ENCODE results near the gene SMU1.
A peak's percentile ranks its signal among the peaks of the same experiment; 100 is the strongest.

Gene SMU1

DNA sequence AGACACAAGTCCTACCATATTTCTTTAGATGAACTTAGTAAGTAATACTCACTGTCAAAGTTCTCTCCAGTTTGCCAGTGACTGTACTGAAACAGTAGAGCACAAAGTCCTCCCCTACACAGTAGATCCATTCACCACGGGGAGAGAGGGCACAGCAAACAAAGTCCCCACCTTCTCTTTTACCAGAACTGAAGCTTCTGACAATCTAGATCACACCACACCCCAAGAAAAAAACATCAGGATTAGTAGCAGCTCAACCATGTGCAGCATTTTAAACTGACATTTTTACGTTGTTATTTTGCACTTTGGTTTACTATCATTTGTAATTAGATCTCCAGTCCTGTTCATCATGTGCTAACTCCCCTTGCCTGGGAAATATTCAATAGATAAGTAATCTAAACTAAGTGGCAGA, 28.4 kb downstream of the SMU1 start:
- TF ChIP-seq, protein P1, sequence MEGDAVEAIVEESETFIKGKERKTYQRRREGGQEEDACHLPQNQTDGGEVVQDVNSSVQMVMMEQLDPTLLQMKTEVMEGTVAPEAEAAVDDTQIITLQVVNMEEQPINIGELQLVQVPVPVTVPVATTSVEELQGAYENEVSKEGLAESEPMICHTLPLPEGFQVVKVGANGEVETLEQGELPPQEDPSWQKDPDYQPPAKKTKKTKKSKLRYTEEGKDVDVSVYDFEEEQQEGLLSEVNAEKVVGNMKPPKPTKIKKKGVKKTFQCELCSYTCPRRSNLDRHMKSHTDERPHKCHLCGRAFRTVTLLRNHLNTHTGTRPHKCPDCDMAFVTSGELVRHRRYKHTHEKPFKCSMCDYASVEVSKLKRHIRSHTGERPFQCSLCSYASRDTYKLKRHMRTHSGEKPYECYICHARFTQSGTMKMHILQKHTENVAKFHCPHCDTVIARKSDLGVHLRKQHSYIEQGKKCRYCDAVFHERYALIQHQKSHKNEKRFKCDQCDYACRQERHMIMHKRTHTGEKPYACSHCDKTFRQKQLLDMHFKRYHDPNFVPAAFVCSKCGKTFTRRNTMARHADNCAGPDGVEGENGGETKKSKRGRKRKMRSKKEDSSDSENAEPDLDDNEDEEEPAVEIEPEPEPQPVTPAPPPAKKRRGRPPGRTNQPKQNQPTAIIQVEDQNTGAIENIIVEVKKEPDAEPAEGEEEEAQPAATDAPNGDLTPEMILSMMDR (IDR thresholded peaks at IDR 0.05; ENCODE audit: low read length, missing control alignments), result no peak
- no peak for DNase-seq (ENCODE audit: low read depth)
- H3K4me3 ChIP-seq (replicated peaks; ENCODE audit: low read depth, low read length), result no peak overlapping the region

DNA sequence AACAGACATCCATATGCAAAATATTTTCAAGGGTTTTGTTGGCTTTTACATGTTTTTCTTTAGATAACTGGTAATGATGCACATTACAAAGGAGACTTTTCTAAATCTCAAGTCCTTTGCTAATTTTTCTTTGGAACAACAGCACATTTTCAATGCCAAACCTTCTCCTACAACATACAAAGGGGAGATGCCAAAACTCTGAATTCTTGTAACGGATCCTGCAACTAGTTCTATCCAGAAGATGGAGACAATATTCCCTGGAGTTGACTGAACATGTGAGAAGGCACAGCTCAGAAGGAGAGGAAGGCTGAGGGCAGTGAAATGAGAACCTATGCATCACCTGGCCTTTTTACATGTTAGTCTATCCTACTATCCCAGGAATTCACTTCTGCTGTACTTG, 30.4 kb downstream of the SMU1 start:
- no peak overlapping the region for H3K4me3 ChIP-seq (replicated peaks; ENCODE audit: low read depth, low read length)
- DNase-seq (ENCODE audit: low read depth), result no peak
- TF ChIP-seq, protein P1 (IDR thresholded peaks at IDR 0.05; ENCODE audit: low read length, missing control alignments), result no peak

DNA sequence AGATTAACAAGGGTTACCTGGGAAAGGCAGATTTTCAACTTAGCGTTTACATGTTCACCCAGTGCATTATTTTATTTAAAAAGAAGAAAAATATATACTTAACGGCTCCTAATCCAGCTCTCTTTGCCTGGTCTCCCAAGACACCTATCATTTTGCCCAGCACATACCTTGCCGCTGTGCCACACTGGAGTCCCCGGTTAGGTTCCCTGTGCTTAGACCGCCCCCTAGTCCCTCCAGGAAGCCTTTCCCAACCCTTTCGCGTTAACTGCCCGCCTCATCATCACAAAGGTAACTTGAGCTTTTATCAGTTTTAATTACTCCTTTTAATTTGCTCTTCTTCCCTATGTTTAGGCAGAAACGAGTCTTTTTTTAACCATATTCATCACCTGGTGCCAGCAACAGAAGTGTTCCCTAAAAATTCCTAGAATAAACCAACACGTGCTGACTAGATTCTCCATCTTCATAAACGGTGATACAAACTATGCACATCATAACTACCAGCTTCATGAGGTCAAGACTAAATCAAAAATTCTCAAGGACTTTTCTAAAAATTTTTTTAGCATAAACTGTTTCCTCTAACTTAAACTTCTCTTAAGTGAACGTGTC, 31.7 kb downstream of the SMU1 start:
- TF ChIP-seq, protein P1 (IDR thresholded peaks at IDR 0.05; ENCODE audit: low read length, missing control alignments), result peak; percentile 19
- peak; percentile 22 for DNase-seq (ENCODE audit: low read depth)
- H3K4me3 ChIP-seq (replicated peaks; ENCODE audit: low read depth, low read length), result peak overlapping the region; percentile 65

DNA sequence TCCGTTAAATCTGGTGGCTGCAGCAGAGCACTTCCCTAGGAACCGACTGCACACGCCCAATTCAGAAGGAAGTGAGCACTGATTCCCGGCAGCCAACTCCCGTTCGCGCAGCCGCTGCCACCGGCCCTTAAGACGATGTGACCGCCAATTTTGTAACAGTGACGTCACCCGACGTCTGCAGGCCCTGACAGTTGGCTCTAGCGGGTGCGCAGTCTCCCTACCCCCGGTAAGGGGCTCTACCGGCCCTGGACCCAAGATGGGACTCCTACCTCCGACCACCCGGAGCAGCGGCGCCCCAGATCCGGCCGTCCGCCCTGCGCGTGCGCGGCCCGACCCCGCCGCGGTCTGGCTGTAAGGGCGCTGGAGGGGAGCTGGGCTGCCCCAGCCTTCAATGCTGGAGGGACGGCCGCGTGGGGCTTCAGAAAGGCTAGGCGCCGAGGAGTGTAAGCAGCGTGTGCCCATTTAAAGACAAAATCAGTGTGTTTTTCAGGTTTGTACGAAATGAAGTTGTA, 32.3 kb downstream of the SMU1 start:
- peak; percentile 94 for DNase-seq (ENCODE audit: low read depth)
- H3K4me3 ChIP-seq (replicated peaks; ENCODE audit: low read depth, low read length), result peak overlapping the region; percentile 65
- TF ChIP-seq, protein P1 (IDR thresholded peaks at IDR 0.05; ENCODE audit: low read length, missing control alignments), result no peak

DNA sequence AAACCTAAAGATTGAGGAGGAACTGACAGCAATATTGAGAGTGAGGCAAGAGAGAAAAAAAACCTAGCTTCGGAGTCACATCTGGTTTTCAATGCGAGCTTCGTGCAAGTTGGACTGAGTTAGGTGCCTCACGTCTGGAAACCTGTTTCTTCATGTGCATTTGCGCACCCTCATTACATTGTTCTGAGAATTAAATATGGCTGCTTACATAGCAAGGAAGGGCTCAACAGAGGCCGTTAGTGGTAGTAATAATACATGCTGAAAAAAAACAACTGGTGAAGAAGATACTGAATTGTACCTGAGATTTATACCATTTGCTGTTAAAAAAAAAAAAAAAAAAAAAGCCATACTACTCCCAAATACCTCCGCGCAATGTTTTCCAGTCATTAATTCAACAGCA, 32.8 kb downstream of the SMU1 start:
- peak overlapping the region; percentile 65 for H3K4me3 ChIP-seq (replicated peaks; ENCODE audit: low read depth, low read length)
- TF ChIP-seq, protein P1 (IDR thresholded peaks at IDR 0.05; ENCODE audit: low read length, missing control alignments), result no peak
- DNase-seq (ENCODE audit: low read depth), result no peak

DNA sequence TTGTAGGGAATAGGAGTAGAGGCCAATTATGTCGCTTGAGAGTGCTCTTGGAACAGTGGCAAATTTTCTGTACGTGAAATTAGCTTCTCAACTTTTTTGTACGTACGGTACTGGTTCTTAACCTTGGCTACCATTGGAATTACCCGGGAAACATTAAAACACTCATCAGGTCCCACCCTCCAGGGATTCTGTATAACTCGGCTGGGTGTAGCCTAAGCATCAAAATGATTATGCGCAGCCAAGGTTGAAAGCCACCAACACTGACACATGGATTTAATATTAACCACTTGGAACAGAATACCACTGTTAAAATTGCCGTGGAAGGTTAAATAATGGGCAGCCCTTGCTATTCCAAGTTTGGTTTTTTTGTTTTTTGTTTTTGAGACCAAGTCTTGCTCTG, 34.0 kb downstream of the SMU1 start:
- TF ChIP-seq, protein P1 (IDR thresholded peaks at IDR 0.05; ENCODE audit: low read length, missing control alignments), result no peak
- DNase-seq (ENCODE audit: low read depth), result no peak
- no peak overlapping the region for H3K4me3 ChIP-seq (replicated peaks; ENCODE audit: low read depth, low read length)

Measured in fibroblast of pulmonary artery (primary cell).